Right cardiac atrium (tissue), 5 donors: ENCODE results near the gene HOXA13. TPM values are rescaled to one million over a fixed set of nuclear protein-coding genes. Genes with fewer than 3 reads are reported as not detected.
A peak's percentile ranks its signal among the peaks of the same experiment; 100 is the strongest.

Source experiments
- ATAC-seq, 2 donors: fragments of 200-7000 bp; cut with Tn5 transposase; one replicate each; pipeline versions ENCODE4 v1.8.0 to v1.9.1; 2020; ENCODE audit warnings: moderate library complexity in 2 of 2, mild to moderate bottlenecking in 1 of 2
- DNase-seq, 3 donors: peaks; one replicate each; pipeline ENCODE4 v3.0.0-alpha.2; 2020
- H3K27ac ChIP-seq: one replicate; pipeline ENCODE4 v1.5.1; 2013; ENCODE audit warnings: mild to moderate bottlenecking, low read length, control low read depth, moderate library complexity
- H3K27me3 ChIP-seq: one replicate; pipeline ENCODE4 v1.6.1; 2013; ENCODE audit not compliant: control insufficient read depth, insufficient read depth
- H3K4me1 ChIP-seq: one replicate; pipeline ENCODE4 v1.6.1; 2013; ENCODE audit warnings: low read length; ENCODE audit not compliant: control insufficient read depth, insufficient read depth
- H3K4me3 ChIP-seq: one replicate; pipeline ENCODE4 v1.5.1; 2013; ENCODE audit warnings: low read length, control low read depth
- H3K9me3 ChIP-seq: one replicate; pipeline ENCODE4 v1.6.1; 2013; ENCODE audit warnings: low read length; ENCODE audit not compliant: control insufficient read depth
- WGBS: extraction: QIAGEN DNeasy Blood & Tissue Kit; methylation state at CpG from one replicate; pipeline ENCODE4 v1.1.7; 2013; 5-methylcytosine and 5-hydroxymethylcytosine counted together
- intact Hi-C, 4 donors: fragments of 100-400 bp; cut with DNase I; formaldehyde crosslinking; loops; one replicate each; pipeline versions ENCODE4 v1.11.0 to v1.14.0; 2022 to 2023
- microRNA-seq, 2 donors: library from miRNA; unstranded; fragments of <30 nt; microRNA quantifications; one replicate each; pipeline ENCODE4 v1.2.0, GENCODE V29; 2020 to 2021
- polyA plus RNA-seq: library from polyadenylated mRNA; stranded (reverse); fragments of 200-250 nt; gene quantifications from one replicate; pipeline ENCODE4 v1.2.3, GENCODE V29; 2013
- total RNA-seq, 4 donors: library from RNA; stranded (reverse); fragmentation: NEBNext Ultra II Directional; extraction: Animal tissue kit (Norgen Biotek cat#: 25700); gene quantifications; one replicate each; pipeline ENCODE4 v1.2.1, GENCODE V29; 2021
- donor health status: healthy with polysubstance abuse.
- donor health status: DM: no; HTN: yes; CAD: no.
- donor health status: DM: no; HTN: no; CAD: no.
- donor health status: DM: no; HTN: yes; CAD: no; lungs with severe emphysema.
- donor health status: DM: yes; HTN: yes; CAD: no.

HOXA13 gene
- total and polyA plus RNA-seq, 5 donors, result not detected

- Histone ChIP-seq H3K4me1 (no peaks in the 10 kb centered on the region), H3K9me3 (no peaks in the 10 kb centered on the region), H3K27ac (no peak overlapping the region), H3K4me3 (no peak overlapping the region), H3K27me3 (peaks cover 3% of the 10 kb centered on the region)
- WGBS, result 44% methylated on average over 11 of the region's 11 CpGs
- ATAC-seq, result no peak
- intact Hi-C loops, result loop anchor here in 1 of 4 donors (5.0 kb wide), 1 partner anchor 294 kb away; no protein-coding TSS in a partner anchor
- DNase-seq, result no peak
Measured at GRCh38 chr7:27145914-27146412, 53.9 kb downstream of the HOXA13 start.

DNA sequence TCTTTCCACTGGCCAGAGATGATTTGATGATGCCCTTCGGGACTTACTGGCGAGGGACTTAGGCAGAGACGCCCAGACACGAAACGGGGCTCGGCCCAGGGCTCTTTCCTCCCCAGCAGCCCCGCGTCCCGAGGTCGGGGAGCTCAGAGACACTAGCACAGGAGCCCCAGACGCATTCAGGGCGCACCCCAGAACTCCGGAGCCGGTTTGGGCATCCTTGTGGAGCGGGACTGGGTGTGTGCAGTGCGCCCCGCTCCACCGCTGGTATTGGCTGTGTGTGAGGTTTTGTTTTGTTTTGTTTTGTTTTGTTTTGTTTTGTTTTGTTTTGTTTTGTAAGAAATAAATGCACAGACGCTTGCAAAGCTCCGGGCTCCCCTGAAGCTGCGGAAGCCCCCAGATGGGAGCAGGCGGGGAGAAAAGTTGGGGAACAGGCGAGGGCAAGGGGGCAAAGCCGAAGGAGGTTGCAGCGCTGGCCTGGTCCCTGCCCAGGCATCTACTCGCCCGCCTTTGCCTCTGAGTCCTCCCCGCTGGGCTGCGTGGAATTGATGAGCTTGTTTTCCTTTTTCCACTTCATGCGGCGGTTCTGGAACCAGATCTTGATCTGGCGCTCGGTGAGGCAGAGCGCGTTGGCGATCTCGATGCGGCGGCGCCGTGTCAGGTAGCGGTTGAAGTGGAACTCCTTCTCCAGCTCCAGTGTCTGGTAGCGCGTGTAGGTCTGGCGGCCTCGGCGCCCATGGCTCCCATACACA lies 54.6 kb downstream of the HOXA13 start:
- H3K4me3 ChIP-seq, result peak overlapping the region; percentile 0
- H3K27me3 ChIP-seq, result peaks cover 3% of the 10 kb centered on the region
- 37% methylated on average over 47 of the region's 47 CpGs for WGBS
- DNase-seq, result peak in 1 of 3 donors; percentile 15
- ATAC-seq, result no peak
- no peak overlapping the region for H3K27ac ChIP-seq
- no peaks in the 10 kb centered on the region for H3K9me3 ChIP-seq
- H3K4me1 ChIP-seq, result no peaks in the 10 kb centered on the region
- intact Hi-C loops, result loop anchor here in 1 of 4 donors (5.0 kb wide), 1 partner anchor 293 kb away; no protein-coding TSS in a partner anchor

DNA sequence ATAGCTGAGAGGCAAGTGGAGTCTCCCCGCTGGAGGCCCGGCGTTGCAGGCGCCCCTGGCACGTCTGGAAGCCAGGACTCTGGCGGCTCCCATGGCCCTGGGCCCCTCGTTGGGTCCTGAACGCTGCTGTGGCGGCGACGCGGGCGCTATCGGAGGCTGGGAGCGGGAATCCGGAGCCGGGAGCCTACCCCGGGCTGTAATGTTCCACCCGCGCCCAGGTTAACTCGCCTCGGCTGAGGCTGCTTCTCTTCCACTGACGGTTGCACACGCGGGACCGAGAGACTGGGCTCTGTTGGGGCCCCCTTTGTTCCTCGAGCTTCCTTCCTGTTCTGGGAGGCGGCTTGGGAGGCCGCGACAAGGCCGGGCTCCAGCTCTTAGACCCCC lies 55.1 kb downstream of the HOXA13 start:
- Histone ChIP-seq H3K27me3 (peaks cover 3% of the 10 kb centered on the region), H3K4me1 (no peaks in the 10 kb centered on the region), H3K9me3 (no peaks in the 10 kb centered on the region), H3K4me3 (peak overlapping the region; percentile 0), H3K27ac (no peak overlapping the region)
- DNase-seq (peak in 1 of 3 donors; percentile 51), ATAC-seq (no peak)
- intact Hi-C loops, result loop anchor here in 1 of 4 donors (5.0 kb wide), 1 partner anchor 292 kb away; no protein-coding TSS in a partner anchor
- 23% methylated on average over 31 of the region's 31 CpGs for WGBS

Small RNA genes lying within 50 kb of the gene (microRNA-seq; reads per million reads assigned to microRNA genes)
- gene MIR196B, result 5.0 to 11.2 reads per million in 2 donors

Other genes starting within 250 kb of the HOXA13 start
- under 1 TPM in 2 of 4 donors, not detected in 2; 0.15 to 0.29 TPM for gene HOXA1, start 104.1 kb downstream of the HOXA13 start, total RNA-seq
- gene HOXA1, start 104.1 kb downstream of the HOXA13 start, polyA plus RNA-seq, result 0.14 TPM
- under 1 TPM in 3 of 4 donors, not detected in 1; 0.12 to 0.60 (median 0.37) TPM for gene HOXA2, start 97.4 kb downstream of the HOXA13 start, total RNA-seq
- 0.36 TPM for gene HOXA2, start 97.4 kb downstream of the HOXA13 start, polyA plus RNA-seq
- 1 to 10 TPM in 2 of 4 donors, under 1 TPM in 2; 0.12 to 2.2 (median 1.1) TPM for gene HOXA4, start 69.3 kb downstream of the HOXA13 start, total RNA-seq
- gene HOXA4, start 69.3 kb downstream of the HOXA13 start, polyA plus RNA-seq, result 3.3 TPM
- under 1 TPM in 1 of 4 donors, not detected in 3; 0.17 TPM for gene HOXA5, start 56.4 kb downstream of the HOXA13 start, total RNA-seq
- gene HOXA5, start 56.4 kb downstream of the HOXA13 start, polyA plus RNA-seq, result 0.43 TPM
- not detected for gene HOXA6, start 52.3 kb downstream of the HOXA13 start, total RNA-seq
- gene HOXA6, start 52.3 kb downstream of the HOXA13 start, polyA plus RNA-seq, result not detected
- 1 to 10 TPM in 1 of 4 donors, under 1 TPM in 3; 0.28 to 1.3 (median 0.43) TPM for gene HOXA3, start 47.5 kb downstream of the HOXA13 start, total RNA-seq
- gene HOXA3, start 47.5 kb downstream of the HOXA13 start, polyA plus RNA-seq, result 1.0 TPM
- gene HOXA7, start 43.4 kb downstream of the HOXA13 start, total RNA-seq, result not detected
- gene HOXA7, start 43.4 kb downstream of the HOXA13 start, polyA plus RNA-seq, result 0.11 TPM
- gene HOXA9, start 34.6 kb downstream of the HOXA13 start, total RNA-seq, result not detected
- gene HOXA9, start 34.6 kb downstream of the HOXA13 start, polyA plus RNA-seq, result not detected
- not detected for gene HOXA10, start 25.8 kb downstream of the HOXA13 start, total RNA-seq
- gene HOXA10, start 25.8 kb downstream of the HOXA13 start, polyA plus RNA-seq, result not detected
- not detected for gene HOXA11, start 14.9 kb downstream of the HOXA13 start, total RNA-seq
- not detected for gene HOXA11, start 14.9 kb downstream of the HOXA13 start, polyA plus RNA-seq
- gene EVX1, start 42.7 kb upstream of the HOXA13 start, total RNA-seq, result not detected
- 0.05 TPM for gene EVX1, start 42.7 kb upstream of the HOXA13 start, polyA plus RNA-seq